GM12873 (cell line): Measurements from ENCODE around the gene PRRT1.

ENCODE experiments used
- TF ChIP-seq, protein P1 (sequence below): IDR thresholded peaks from 2 replicates; pipeline ENCODE4 v1.5.1; 2012; ENCODE audit warnings: low read depth, mild to moderate bottlenecking, moderate library complexity, low read length, control low read depth; ENCODE audit not compliant: insufficient read depth; ENCODE audit errors: missing control alignments

The PRRT1 gene

DNA sequence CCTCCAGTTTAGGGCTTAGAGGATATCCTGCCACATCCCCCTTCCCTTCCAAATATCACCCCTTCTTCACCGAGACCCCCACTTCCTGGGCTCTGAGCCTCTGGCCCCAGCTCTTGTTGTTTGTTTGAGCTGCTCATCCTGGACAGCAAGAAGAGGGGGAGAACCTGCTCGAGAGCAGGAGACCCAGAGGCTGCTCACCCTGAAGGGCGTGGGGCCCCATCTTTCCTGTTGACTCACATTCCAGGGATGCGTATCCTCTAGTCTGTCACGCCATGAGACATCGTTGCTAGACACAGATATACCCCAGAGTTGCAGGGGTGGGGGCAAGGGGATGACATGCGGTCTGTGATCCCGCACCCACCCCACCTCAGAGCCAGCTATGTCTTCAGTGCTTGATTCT lies 36.9 kb downstream of the PRRT1 start:
- TF ChIP-seq, protein P1, sequence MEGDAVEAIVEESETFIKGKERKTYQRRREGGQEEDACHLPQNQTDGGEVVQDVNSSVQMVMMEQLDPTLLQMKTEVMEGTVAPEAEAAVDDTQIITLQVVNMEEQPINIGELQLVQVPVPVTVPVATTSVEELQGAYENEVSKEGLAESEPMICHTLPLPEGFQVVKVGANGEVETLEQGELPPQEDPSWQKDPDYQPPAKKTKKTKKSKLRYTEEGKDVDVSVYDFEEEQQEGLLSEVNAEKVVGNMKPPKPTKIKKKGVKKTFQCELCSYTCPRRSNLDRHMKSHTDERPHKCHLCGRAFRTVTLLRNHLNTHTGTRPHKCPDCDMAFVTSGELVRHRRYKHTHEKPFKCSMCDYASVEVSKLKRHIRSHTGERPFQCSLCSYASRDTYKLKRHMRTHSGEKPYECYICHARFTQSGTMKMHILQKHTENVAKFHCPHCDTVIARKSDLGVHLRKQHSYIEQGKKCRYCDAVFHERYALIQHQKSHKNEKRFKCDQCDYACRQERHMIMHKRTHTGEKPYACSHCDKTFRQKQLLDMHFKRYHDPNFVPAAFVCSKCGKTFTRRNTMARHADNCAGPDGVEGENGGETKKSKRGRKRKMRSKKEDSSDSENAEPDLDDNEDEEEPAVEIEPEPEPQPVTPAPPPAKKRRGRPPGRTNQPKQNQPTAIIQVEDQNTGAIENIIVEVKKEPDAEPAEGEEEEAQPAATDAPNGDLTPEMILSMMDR, result no peak

DNA sequence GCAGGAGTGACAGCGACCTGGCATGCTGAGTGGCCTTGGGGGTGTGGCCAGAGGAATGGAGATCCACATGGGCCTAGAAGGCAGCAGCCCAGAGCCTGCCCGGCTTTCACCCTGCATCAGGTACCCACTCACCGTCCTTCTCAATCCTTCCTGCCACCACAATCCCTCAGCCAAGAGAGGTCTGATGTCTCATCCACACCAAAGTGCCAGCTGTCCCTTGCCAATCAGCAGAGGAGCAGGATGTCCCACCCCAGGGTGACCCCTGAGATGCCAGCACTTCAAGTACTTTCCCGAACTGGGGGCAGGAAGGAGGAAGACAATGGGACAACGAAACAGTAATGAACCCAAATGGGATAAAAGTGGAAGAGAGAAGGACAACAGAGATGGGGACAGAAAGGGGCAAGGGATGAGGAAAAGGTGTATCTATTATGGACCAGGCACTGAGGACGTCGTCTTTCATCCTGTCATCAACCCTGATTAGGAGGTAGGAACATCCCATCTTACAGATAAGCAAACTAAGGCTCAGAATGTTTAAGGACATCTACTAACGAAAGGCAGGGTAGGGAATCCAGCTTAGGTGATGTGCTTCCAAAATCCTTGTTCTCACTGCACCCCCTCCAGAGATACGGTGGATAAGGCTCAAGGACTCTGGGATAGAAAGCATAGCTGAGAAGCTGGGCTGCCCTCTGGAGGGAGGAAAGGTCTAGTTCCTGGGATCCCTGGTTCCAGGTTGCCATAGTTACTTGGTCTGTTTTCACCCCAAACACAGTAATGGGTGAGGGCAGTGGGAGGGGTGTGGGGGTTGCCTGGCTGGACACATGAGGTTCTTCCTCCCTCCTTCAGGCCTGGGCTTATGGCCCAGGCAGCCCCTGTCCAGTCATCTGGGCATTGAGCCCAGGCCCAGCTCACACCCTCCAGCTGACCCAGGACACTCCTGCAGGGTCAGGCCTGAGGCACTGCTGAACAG lies 38.1 kb downstream of the PRRT1 start:
- TF ChIP-seq, protein P1, result no peak

DNA sequence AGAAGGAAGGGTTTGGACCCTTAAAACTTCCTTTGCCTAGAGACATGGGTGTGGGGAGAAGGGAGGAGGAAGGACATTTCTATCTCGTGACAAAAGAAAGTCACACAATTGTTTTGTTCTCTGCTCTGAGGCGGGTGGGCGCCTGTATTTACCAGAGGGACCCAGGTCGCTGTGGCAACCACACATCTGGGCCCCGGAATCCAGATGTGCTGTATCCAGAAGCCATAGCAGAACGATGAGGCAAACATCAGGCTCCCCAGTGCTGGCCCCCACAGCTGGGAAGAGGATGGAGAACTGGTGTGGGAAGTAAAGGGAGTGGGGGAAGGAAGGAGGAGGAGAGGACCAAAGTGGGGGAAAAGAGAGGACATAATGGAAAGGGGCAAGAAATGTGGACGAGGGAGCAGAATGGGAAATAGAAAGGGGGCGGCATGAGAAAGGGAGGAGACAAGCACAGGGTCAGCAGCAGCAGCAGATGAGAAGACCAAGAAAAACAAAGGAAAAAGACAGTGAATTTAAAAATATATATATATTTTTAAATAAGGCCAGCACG lies 39.2 kb downstream of the PRRT1 start:
- TF ChIP-seq, protein P1, result no peak

DNA sequence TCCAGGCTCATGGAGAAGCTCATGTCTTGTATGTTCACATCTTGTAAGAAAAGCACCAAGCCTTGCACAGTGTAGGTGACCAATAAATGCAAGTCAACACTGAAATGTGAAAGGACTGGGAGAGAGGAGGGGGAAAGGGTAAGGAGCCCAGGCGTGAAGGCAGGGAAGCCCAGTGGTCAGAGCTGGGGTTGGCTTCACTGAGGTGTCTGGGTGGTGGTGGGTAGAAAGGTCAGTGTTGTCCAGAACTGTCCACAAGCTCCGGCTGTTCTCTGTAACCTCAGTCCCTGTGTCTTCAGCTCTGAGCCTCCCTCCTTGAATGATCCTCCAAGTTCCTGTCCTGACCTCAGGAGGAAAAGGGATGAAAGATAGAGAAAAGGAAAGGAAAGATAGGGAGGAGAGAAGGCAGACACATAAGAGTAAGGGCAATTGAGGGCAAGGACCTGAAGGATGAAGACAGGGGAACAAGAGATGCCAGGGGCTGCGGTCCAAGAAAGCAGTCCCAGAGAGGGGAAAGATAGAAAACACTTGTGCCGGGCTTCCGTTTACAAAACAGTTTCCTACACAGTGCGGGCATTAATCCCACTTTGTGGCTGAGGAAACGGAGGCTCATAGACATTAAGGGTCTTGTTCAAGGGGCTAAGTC lies 40.2 kb downstream of the PRRT1 start:
- TF ChIP-seq, protein P1, result no peak

DNA sequence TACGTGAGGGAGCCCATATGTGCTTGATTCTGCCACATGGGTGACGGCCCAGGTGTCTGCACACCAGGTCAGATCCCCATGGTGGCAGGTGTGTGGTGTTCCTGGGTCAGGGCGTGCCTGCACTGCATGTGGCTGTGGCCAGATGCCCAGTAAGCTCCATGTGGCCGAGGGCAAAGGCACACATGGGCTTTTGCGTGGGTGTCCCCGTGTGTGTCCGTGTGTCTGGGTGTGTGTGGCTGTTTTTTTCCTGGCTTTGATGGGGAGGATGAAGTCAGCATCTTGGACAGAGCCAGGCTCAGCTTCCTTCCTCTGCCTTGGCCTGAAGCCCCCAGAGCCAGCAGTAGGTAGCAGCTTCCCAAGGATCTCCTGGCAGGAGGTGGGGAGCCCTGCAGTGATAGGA lies 41.1 kb downstream of the PRRT1 start:
- TF ChIP-seq, protein P1, result no peak

DNA sequence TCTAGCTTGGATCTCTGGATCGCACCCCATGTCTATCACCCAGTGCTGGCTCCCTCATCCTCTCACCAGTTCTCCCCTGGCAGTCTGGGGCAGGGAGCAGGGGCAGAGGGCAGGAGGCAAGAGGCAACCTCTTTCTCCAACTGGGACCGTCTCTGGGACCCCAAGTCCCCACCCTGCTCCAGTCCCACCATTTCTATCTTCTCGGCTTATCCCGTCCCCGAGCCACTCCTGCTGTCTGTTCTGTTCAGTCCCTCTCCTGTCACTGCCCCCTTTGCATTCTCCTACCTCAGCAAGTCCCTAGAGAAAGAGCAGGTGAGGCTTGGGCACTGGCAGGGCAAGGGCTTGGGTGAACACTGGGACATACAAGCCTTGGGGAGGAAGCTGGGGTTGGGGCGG lies 42.0 kb downstream of the PRRT1 start:
- TF ChIP-seq, protein P1, result no peak

DNA sequence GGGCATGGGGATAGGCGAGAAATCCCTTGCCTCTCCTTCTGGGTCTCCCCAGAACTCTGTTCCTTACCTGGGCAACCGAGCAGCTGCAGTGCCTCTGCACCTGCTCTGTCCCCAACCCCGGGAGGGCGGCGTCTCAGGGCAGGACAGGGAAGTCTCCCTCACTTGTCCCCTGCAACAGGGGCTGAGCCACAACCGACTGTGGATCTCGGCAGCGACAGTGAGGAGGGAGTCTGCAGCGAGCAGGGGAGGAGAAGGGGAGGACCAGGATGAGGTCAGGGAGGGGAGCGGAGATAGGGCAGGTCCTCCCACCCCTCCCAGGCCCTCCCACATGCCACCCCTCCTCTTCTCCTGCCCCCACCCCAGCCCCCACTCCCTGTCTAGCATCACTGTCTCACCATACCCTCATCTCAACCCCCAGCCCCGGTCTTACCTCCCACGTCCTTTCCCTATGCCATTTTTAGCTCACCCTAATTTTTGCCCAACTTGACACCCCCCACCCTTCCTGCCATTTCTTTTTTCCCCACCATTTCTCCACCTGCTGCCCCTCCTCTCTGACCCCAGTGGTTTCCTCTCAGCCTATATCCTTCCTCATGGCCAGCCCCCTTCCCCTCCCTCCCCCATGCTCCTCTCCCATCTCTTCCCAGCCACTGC lies 42.5 kb downstream of the PRRT1 start, which contains the start of gene TNXB:
Gene TNXB, minus strand, starts transcription at position 225 of the 651 bp plus-strand sequence. CDS start 11,140 bp downstream, outside the sequence.
- TF ChIP-seq, protein P1, result no peak
